HCT116 (cell line): ENCODE measurements around the gene MYBPC1. TPM values are rescaled to one million over a fixed set of nuclear protein-coding genes. Genes with fewer than 3 reads are reported as not detected.

Source experiments
- ATAC-seq: fragments of 200-7000 bp; cut with Tn5 transposase; 2 replicates; pipeline ENCODE4 v1.9.1; 2020; ENCODE audit warnings: mild to moderate bottlenecking, moderate library complexity
- BruUV-seq: library from RNA; stranded (reverse); fragments of 400-500 nt; replicated peaks from 2 replicates; lab custom pipeline; 2021; lab: Mats Ljungman, UMichigan
- CTCF ChIA-PET: fragments of 300-600 bp; sonication (Branson Sonifier 250); formaldehyde crosslinking; loops from one replicate; lab custom pipeline; 2021; ENCODE audit warnings: antibody characterized with exemption; lab: Charles Lee
- POLR2A ChIA-PET: fragments of 300-600, 350-600 bp; sonication (Branson Sonifier 250); formaldehyde crosslinking; loops from one replicate; lab custom pipeline; 2021; ENCODE audit warnings: antibody characterized with exemption; lab: Charles Lee
- RAD21 ChIA-PET, 2 experiments: fragments of 300-600 bp; sonication (Branson Sonifier 250); formaldehyde crosslinking; loops; one replicate each; lab custom pipeline; 2023; ENCODE audit warnings: low total read pairs in 2 of 2; ENCODE audit not compliant: uncharacterized antibody in 2 of 2, unreplicated experiment in 2 of 2, low non-redundant PET in 1 of 2; lab: Charles Lee
- DNase-seq: peaks from one replicate; pipeline ENCODE4 v3.0.0-alpha.2; 2010; ENCODE audit warnings: low read depth, low spot score
- H2AFZ ChIP-seq: fragments of 200-600 bp; shearing (Covaris generic), sonication (generic); 2 replicates; pipeline ENCODE4 v1.6.1; 2017; ENCODE audit warnings: low read depth, mixed run types, mixed read lengths, antibody characterized with exemption, low read length; ENCODE audit not compliant: poor library complexity, severe bottlenecking
- H3K27ac ChIP-seq: 2 replicates; pipeline ENCODE4 v1.5.1; 2012; ENCODE audit warnings: low read depth, low read length
- H3K27me3 ChIP-seq: fragments of 200-600 bp; sonication (generic); 2 replicates; pipeline ENCODE4 v1.6.1; 2016; ENCODE audit warnings: mixed run types, low read length, mixed read lengths; ENCODE audit not compliant: insufficient read depth
- H3K36me3 ChIP-seq, 2 experiments: fragments of 200-500 bp in 1 of 2; fragments of 200-600 bp in 1 of 2; sonication (Bioruptor generic) in 1 of 2; sonication (generic) in 1 of 2; 2 replicates each; pipeline versions ENCODE4 v1.5.1 to v1.6.1; 2014 to 2016; ENCODE audit warnings: low read length in 2 of 2, inconsistent platforms in 1 of 2, mixed read lengths in 1 of 2, mixed run types in 1 of 2; ENCODE audit not compliant: insufficient read depth in 2 of 2, control insufficient read depth in 1 of 2
- H3K4me1 ChIP-seq, 2 experiments: fragments of 200-600 bp in 1 of 2; sonication (generic) in 1 of 2; 2 replicates each; pipeline versions ENCODE4 v1.5.1 to v1.6.1; 2012 to 2017; ENCODE audit warnings: low read length in 2 of 2, inconsistent platforms in 1 of 2, mild to moderate bottlenecking in 1 of 2, mixed read lengths in 1 of 2, mixed run types in 1 of 2, moderate library complexity in 1 of 2; ENCODE audit not compliant: insufficient read depth in 2 of 2, control insufficient read depth in 1 of 2
- H3K4me2 ChIP-seq: fragments of 200-600 bp; sonication (generic); 2 replicates; pipeline ENCODE4 v1.6.1; 2017; ENCODE audit warnings: mixed run types, low read length, mixed read lengths
- H3K4me3 ChIP-seq, 2 experiments: fragments of 200-600 bp in 1 of 2; sonication (generic) in 1 of 2; replicated peaks in 1 of 2; 2 replicates each; pipeline ENCODE4 v1.5.1; 2011 to 2016; ENCODE audit warnings: low read length in 2 of 2, control low read depth in 1 of 2, low read depth in 1 of 2, mild to moderate bottlenecking in 1 of 2, mixed read lengths in 1 of 2, mixed run types in 1 of 2
- H3K79me2 ChIP-seq: fragments of 200-600 bp; sonication (generic); 2 replicates; pipeline ENCODE4 v1.6.1; 2017; ENCODE audit warnings: mild to moderate bottlenecking, mixed run types, low read length, moderate library complexity, mixed read lengths; ENCODE audit not compliant: insufficient read depth
- H3K9ac ChIP-seq: fragments of 200-600 bp; sonication (generic); 2 replicates; pipeline ENCODE4 v1.6.1; 2016; ENCODE audit warnings: low read length, mixed read lengths
- H3K9me2 ChIP-seq: fragments of 200-600 bp; sonication (generic), shearing (Covaris generic); 2 replicates; pipeline ENCODE4 v1.6.1; 2017; ENCODE audit warnings: mixed run types, mild to moderate bottlenecking, moderate library complexity; ENCODE audit not compliant: insufficient read depth
- H3K9me3 ChIP-seq, 2 experiments: fragments of 200-500 bp in 1 of 2; fragments of 200-600 bp in 1 of 2; sonication (Bioruptor generic) in 1 of 2; sonication (generic) in 1 of 2; 2 replicates each; pipeline ENCODE4 v1.6.1; 2014 to 2017; ENCODE audit warnings: low read length in 2 of 2, mixed read lengths in 2 of 2, inconsistent platforms in 1 of 2, low read depth in 1 of 2, mild to moderate bottlenecking in 1 of 2, mixed run types in 1 of 2, moderate library complexity in 1 of 2; ENCODE audit not compliant: control insufficient read depth in 1 of 2, insufficient read depth in 1 of 2
- H4K20me1 ChIP-seq: fragments of 200-600 bp; sonication (generic), shearing (Covaris generic); 2 replicates; pipeline ENCODE4 v1.6.1; 2017; ENCODE audit warnings: mixed run types, mild to moderate bottlenecking, moderate library complexity; ENCODE audit not compliant: insufficient read depth
- CEBPB ChIP-seq: IDR thresholded peaks from 2 replicates; pipeline ENCODE4 v1.6.1; 2012; ENCODE audit warnings: low read depth
- ELF1 ChIP-seq: IDR thresholded peaks from 2 replicates; pipeline ENCODE4 v1.6.1; 2012; ENCODE audit warnings: low read depth, borderline replicate concordance
- FOSL1 ChIP-seq: IDR thresholded peaks from 2 replicates; pipeline ENCODE4 v1.6.1; 2012; ENCODE audit warnings: low read depth
- JUND ChIP-seq: IDR thresholded peaks from 2 replicates; pipeline ENCODE4 v1.6.1; 2012
- POLR2A ChIP-seq: IDR thresholded peaks from 2 replicates; pipeline ENCODE4 v1.7.0; 2011; ENCODE audit warnings: borderline replicate concordance; ENCODE audit not compliant: insufficient read depth, insufficient read length; ENCODE audit errors: extremely low read depth
- POLR2AphosphoS5 ChIP-seq: IDR thresholded peaks from 2 replicates; pipeline ENCODE4 v1.6.1; 2011; ENCODE audit warnings: mild to moderate bottlenecking, low read depth, low read length, moderate library complexity
- RAD21 ChIP-seq: IDR thresholded peaks from 2 replicates; pipeline ENCODE4 v1.6.1; 2012; ENCODE audit warnings: low read depth, mild to moderate bottlenecking
- SIN3A ChIP-seq: IDR thresholded peaks from 2 replicates; pipeline ENCODE4 v1.6.1; 2012; ENCODE audit warnings: low read depth
- SRF ChIP-seq: IDR thresholded peaks from 2 replicates; pipeline ENCODE4 v1.6.1; 2012; ENCODE audit warnings: low read depth
- TCF7L2 ChIP-seq: IDR thresholded peaks from 2 replicates; pipeline ENCODE4 v1.7.0; 2011; ENCODE audit warnings: borderline replicate concordance, inconsistent platforms; ENCODE audit not compliant: insufficient read depth, insufficient read length; ENCODE audit errors: extremely low read depth
- ZFX ChIP-seq: fragments of 450-650 bp; IDR thresholded peaks from 2 replicates; pipeline ENCODE4 v1.6.1; 2017
- intact Hi-C: fragments of 100-400 bp; cut with micrococcal nuclease; formaldehyde crosslinking; loops from 2 replicates; pipeline ENCODE4 v1.10.0; 2022
- total RNA-seq: library from RNA; stranded (reverse); gene quantifications from one replicate; pipeline ENCODE4 v1.2.1, GENCODE V29; 2021; ENCODE audit not compliant: unreplicated experiment
- TF ChIP-seq, protein P1 (sequence below), 3 experiments: fragments of 200-600 bp in 1 of 3; sonication (generic) in 1 of 3; IDR thresholded peaks in 2 of 3; conservative IDR thresholded peaks in 1 of 3; 2 replicates each; pipeline ENCODE4 v1.5.1; 2012 to 2017; ENCODE audit warnings: low read depth in 2 of 3, low read length in 2 of 3, antibody characterized with exemption in 1 of 3, borderline replicate concordance in 1 of 3, control low read depth in 1 of 3, mild to moderate bottlenecking in 1 of 3, mixed read lengths in 1 of 3, mixed run types in 1 of 3, moderate library complexity in 1 of 3; ENCODE audit not compliant: insufficient read depth in 1 of 3
- TF ChIP-seq, protein P2 (sequence below): IDR thresholded peaks from 2 replicates; pipeline ENCODE4 v1.6.1; 2011; ENCODE audit warnings: mild to moderate bottlenecking, low read length, moderate library complexity; ENCODE audit not compliant: insufficient replicate concordance; ENCODE audit errors: extremely low read depth

Gene MYBPC1
- total RNA-seq, 1 experiment from 2014 or later = not detected

DNA sequence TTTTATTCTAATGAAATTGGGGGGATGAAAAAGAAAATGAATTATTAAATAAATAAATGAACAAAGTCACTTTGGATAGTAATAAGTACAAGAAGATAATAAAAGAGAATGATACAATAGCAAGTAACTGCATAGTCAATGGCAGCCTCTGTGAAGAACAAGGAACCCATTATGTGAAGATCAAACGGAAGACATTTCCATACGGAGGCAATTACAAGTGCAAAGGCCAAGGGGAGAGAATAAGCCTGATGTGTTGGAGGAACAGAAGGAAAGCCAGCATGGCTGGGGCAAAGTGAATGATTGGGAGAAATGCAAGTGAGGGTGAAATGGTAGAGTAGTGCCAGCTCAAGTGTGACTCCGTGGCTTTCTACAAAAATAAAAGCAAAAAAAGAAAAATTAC is 58.7 kb downstream of the MYBPC1 start:
- no peak for TF ChIP-seq POLR2AphosphoS5
- TF ChIP-seq, protein P1, sequence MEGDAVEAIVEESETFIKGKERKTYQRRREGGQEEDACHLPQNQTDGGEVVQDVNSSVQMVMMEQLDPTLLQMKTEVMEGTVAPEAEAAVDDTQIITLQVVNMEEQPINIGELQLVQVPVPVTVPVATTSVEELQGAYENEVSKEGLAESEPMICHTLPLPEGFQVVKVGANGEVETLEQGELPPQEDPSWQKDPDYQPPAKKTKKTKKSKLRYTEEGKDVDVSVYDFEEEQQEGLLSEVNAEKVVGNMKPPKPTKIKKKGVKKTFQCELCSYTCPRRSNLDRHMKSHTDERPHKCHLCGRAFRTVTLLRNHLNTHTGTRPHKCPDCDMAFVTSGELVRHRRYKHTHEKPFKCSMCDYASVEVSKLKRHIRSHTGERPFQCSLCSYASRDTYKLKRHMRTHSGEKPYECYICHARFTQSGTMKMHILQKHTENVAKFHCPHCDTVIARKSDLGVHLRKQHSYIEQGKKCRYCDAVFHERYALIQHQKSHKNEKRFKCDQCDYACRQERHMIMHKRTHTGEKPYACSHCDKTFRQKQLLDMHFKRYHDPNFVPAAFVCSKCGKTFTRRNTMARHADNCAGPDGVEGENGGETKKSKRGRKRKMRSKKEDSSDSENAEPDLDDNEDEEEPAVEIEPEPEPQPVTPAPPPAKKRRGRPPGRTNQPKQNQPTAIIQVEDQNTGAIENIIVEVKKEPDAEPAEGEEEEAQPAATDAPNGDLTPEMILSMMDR (IDR thresholded peaks at IDR 0.05 in 2 of 3, conservative IDR thresholded peaks at IDR 0.05 in 1 of 3; ENCODE audit: borderline replicate concordance in 1 of 3, insufficient read depth in 1 of 3, low read depth in 2 of 3, low read length in 2 of 3) = no peak
- TF ChIP-seq ELF1 = no peak
- no peak for TF ChIP-seq CEBPB
- TF ChIP-seq SIN3A = no peak
- no peak for TF ChIP-seq POLR2A
- TF ChIP-seq, all 23 proteins: peak for 0
- ChIA-PET POLR2A (no interaction called here), RAD21 (no interaction called here), CTCF (no interaction called here)
- Histone ChIP-seq H4K20me1 (no peaks in the 10 kb centered on the region), H3K27me3 (no peaks in the 10 kb centered on the region), H3K9me2 (no peaks in the 10 kb centered on the region), H3K4me1 (no peaks in the 10 kb centered on the region), H3K36me3 (no peaks in the 10 kb centered on the region), H3K9ac (no peak overlapping the region), H3K4me3 (no peak overlapping the region), H3K9me3 (no peaks in the 10 kb centered on the region), H3K27ac (no peak overlapping the region), H3K79me2 (no peaks in the 10 kb centered on the region), H2AFZ (no peak overlapping the region), H3K4me2 (no peak overlapping the region)
- intact Hi-C loops = no loop called here
- ATAC-seq = no peak
- no TSS peak for BruUV-seq
- no peak for DNase-seq

DNA sequence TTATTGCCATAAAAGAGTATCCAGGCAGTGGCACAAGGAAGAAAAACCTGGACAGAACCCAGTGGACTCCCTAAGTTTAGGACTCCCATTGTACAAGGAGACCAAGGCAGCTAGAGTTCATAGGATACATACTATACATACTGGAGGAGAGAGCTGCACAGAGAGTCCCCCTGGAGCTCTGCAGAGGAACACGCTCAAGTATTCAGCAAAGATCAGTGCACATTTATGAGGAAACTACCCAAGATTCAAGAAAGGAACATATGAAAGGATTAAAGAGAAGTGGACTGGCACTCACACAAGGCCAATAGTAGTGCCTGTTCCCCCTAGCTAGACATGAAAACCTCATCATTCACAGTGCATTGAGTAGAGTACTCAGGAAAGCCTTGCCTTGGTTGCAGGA is 59.7 kb downstream of the MYBPC1 start:
- Histone ChIP-seq H3K4me2 (no peak overlapping the region), H3K4me3 (no peak overlapping the region), H3K4me1 (no peaks in the 10 kb centered on the region), H2AFZ (no peak overlapping the region), H3K27ac (no peak overlapping the region), H4K20me1 (no peaks in the 10 kb centered on the region), H3K9ac (no peak overlapping the region), H3K9me2 (no peaks in the 10 kb centered on the region), H3K9me3 (no peaks in the 10 kb centered on the region), H3K27me3 (no peaks in the 10 kb centered on the region), H3K36me3 (no peaks in the 10 kb centered on the region), H3K79me2 (no peaks in the 10 kb centered on the region)
- ChIA-PET POLR2A (no interaction called here), CTCF (interaction anchor here (1.1 kb wide), 1 partner anchor 28 kb away, joined by 4 read pairs; no protein-coding TSS in a partner anchor), RAD21 (no interaction called here)
- no TSS peak for BruUV-seq
- no peak for TF ChIP-seq TCF7L2
- TF ChIP-seq RAD21 = no peak
- TF ChIP-seq ZFX = no peak
- TF ChIP-seq FOSL1 = no peak
- TF ChIP-seq, protein P2, sequence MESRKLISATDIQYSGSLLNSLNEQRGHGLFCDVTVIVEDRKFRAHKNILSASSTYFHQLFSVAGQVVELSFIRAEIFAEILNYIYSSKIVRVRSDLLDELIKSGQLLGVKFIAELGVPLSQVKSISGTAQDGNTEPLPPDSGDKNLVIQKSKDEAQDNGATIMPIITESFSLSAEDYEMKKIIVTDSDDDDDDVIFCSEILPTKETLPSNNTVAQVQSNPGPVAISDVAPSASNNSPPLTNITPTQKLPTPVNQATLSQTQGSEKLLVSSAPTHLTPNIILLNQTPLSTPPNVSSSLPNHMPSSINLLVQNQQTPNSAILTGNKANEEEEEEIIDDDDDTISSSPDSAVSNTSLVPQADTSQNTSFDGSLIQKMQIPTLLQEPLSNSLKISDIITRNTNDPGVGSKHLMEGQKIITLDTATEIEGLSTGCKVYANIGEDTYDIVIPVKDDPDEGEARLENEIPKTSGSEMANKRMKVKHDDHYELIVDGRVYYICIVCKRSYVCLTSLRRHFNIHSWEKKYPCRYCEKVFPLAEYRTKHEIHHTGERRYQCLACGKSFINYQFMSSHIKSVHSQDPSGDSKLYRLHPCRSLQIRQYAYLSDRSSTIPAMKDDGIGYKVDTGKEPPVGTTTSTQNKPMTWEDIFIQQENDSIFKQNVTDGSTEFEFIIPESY = no peak
- TF ChIP-seq POLR2AphosphoS5 = no peak
- no peak for TF ChIP-seq ELF1
- no peak for TF ChIP-seq JUND
- no peak for TF ChIP-seq CEBPB
- TF ChIP-seq, protein P1 (IDR thresholded peaks at IDR 0.05 in 2 of 3, conservative IDR thresholded peaks at IDR 0.05 in 1 of 3; ENCODE audit: borderline replicate concordance in 1 of 3, insufficient read depth in 1 of 3, low read depth in 2 of 3, low read length in 2 of 3) = no peak
- TF ChIP-seq SRF = no peak
- TF ChIP-seq POLR2A = no peak
- no peak for ATAC-seq
- DNase-seq = no peak
- intact Hi-C loops = no loop called here
